CD14-positive monocyte (primary cell): ENCODE measurements around the gene GCK. TPM values are rescaled to one million over a fixed set of nuclear protein-coding genes. Genes with fewer than 3 reads are reported as not detected.

Experiments used
- DNase-seq, 3 donors: peaks; one replicate each; pipeline ENCODE4 v3.0.0-alpha.2; 2011 to 2022
- H2AFZ ChIP-seq: 2 replicates; pipeline ENCODE4 v1.6.0; 2012; ENCODE audit warnings: mild to moderate bottlenecking, low read depth, low read length, inconsistent platforms; ENCODE audit not compliant: insufficient read depth, poor library complexity, severe bottlenecking
- H3K27ac ChIP-seq, 2 donors: 1 replicate in 1 of 2; 2 replicates in 1 of 2; pipeline ENCODE4 v1.5.1; 2012 to 2013; ENCODE audit warnings: low read length in 2 of 2, control low read depth in 1 of 2, inconsistent platforms in 1 of 2, low read depth in 1 of 2, mild to moderate bottlenecking in 1 of 2
- H3K27me3 ChIP-seq, 2 donors: one replicate each; pipeline versions ENCODE4 v1.6.0 to v1.6.1; 2011 to 2013; ENCODE audit warnings: low read length in 2 of 2; ENCODE audit not compliant: control insufficient read depth in 2 of 2, insufficient read depth in 2 of 2
- H3K36me3 ChIP-seq, 2 donors: replicated peaks in 1 of 2; 1 replicate in 1 of 2; 2 replicates in 1 of 2; pipeline versions ENCODE4 v1.5.1 to v1.6.1; 2012 to 2013; ENCODE audit warnings: low read length in 2 of 2, control low read depth in 1 of 2, inconsistent platforms in 1 of 2, mild to moderate bottlenecking in 1 of 2; ENCODE audit not compliant: insufficient read depth in 2 of 2, control insufficient read depth in 1 of 2
- H3K4me1 ChIP-seq, 2 donors: 1 replicate in 1 of 2; 2 replicates in 1 of 2; pipeline versions ENCODE4 v1.5.1 to v1.6.1; 2012 to 2013; ENCODE audit warnings: low read length in 2 of 2, control low read depth in 1 of 2, inconsistent platforms in 1 of 2, mild to moderate bottlenecking in 1 of 2, moderate library complexity in 1 of 2; ENCODE audit not compliant: insufficient read depth in 2 of 2, control insufficient read depth in 1 of 2
- H3K4me2 ChIP-seq: replicated peaks from 2 replicates; pipeline ENCODE3; 2012; ENCODE audit warnings: low read length, moderate library complexity, mild to moderate bottlenecking; ENCODE audit not compliant: poor library complexity, severe bottlenecking; ENCODE audit errors: extremely low read depth
- H3K4me3 ChIP-seq, 3 experiments: fragments of 200-600 bp in 1 of 3; sonication (generic) in 1 of 3; replicated peaks in 1 of 3; 1 replicate in 2 of 3; 2 replicates in 1 of 3; pipeline ENCODE4 v1.5.1; 2011 to 2013; ENCODE audit warnings: low read length in 3 of 3, mild to moderate bottlenecking in 3 of 3, control low read depth in 2 of 3, low read depth in 2 of 3, inconsistent platforms in 1 of 3, moderate library complexity in 1 of 3
- H3K79me2 ChIP-seq: 2 replicates; pipeline ENCODE4 v1.6.0; 2012; ENCODE audit warnings: mild to moderate bottlenecking, control low read depth, inconsistent platforms, low read length, moderate library complexity; ENCODE audit not compliant: insufficient read depth
- H3K9ac ChIP-seq: 2 replicates; pipeline ENCODE4 v1.6.0; 2017; ENCODE audit warnings: low read length, mild to moderate bottlenecking; ENCODE audit not compliant: insufficient read depth, poor library complexity, severe bottlenecking
- H3K9me3 ChIP-seq, 2 donors: replicated peaks in 1 of 2; 1 replicate in 1 of 2; 2 replicates in 1 of 2; pipeline versions ENCODE4 v1.5.1 to v1.6.1; 2012 to 2013; ENCODE audit warnings: low read length in 2 of 2, control low read depth in 1 of 2; ENCODE audit not compliant: control insufficient read depth in 1 of 2, insufficient read depth in 1 of 2
- H4K20me1 ChIP-seq: 2 replicates; pipeline ENCODE4 v1.6.0; 2012; ENCODE audit warnings: mild to moderate bottlenecking, low read length, control low read depth, moderate library complexity; ENCODE audit not compliant: insufficient read depth
- H3K27ac Mint-ChIP-seq, 7 donors: one replicate each; pipeline ENCODE4 v1.8.0; 2020; ENCODE audit warnings: mild to moderate bottlenecking in 7 of 7, mixed read lengths in 7 of 7, moderate library complexity in 6 of 7, inconsistent platforms in 2 of 7
- H3K27me3 Mint-ChIP-seq, 3 donors: one replicate each; pipeline ENCODE4 v1.8.0; 2021 to 2022; ENCODE audit warnings: low read depth in 3 of 3, mild to moderate bottlenecking in 3 of 3, mixed read lengths in 3 of 3, moderate library complexity in 3 of 3, inconsistent platforms in 1 of 3
- H3K36me3 Mint-ChIP-seq, 2 donors: one replicate each; pipeline ENCODE4 v1.8.0; 2020; ENCODE audit warnings: mixed read lengths in 2 of 2, inconsistent platforms in 1 of 2, mild to moderate bottlenecking in 1 of 2
- H3K4me1 Mint-ChIP-seq: one replicate; pipeline ENCODE4 v1.8.0; 2020; ENCODE audit warnings: mild to moderate bottlenecking, mixed read lengths
- H3K4me3 Mint-ChIP-seq, 2 donors: one replicate each; pipeline ENCODE4 v1.8.0; 2020; ENCODE audit warnings: mild to moderate bottlenecking in 2 of 2, mixed read lengths in 2 of 2, moderate library complexity in 1 of 2
- H3K9me3 Mint-ChIP-seq, 7 donors: one replicate each; pipeline ENCODE4 v1.8.0; 2020 to 2022; ENCODE audit warnings: mixed read lengths in 7 of 7, mild to moderate bottlenecking in 6 of 7, moderate library complexity in 6 of 7, inconsistent platforms in 2 of 7
- WGBS: methylation state at CpG from one replicate; pipeline ENCODE4 v1.1.5; 2013; ENCODE audit warnings: missing lambda C conversion rate; ENCODE audit not compliant: insufficient coverage; 5-methylcytosine and 5-hydroxymethylcytosine counted together
- intact Hi-C, 2 donors: fragments of 100-400 bp; cut with micrococcal nuclease; formaldehyde crosslinking; loops; one replicate each; pipeline versions ENCODE4 v1.15.0 to v1.15.1; 2023
- polyA plus RNA-seq, 3 donors: library from polyadenylated mRNA; depleted of rRNA in 1 of 3; unstranded in 2 of 3; stranded (reverse) in 1 of 3; fragments of 300-500 nt in 2 of 3; fragments of >200 nt in 1 of 3; fragmentation: Illumina TruSeq in 2 of 3; gene quantifications; 1 replicate in 2 of 3; 2 replicates in 1 of 3; pipeline ENCODE4 v1.2.3, GENCODE V29; 2012 to 2021
- TF ChIP-seq, protein P1 (sequence below): fragments of 200-600 bp; IDR thresholded peaks from one replicate; pipeline ENCODE4 v1.8.0; 2022; ENCODE audit warnings: antibody characterized with exemption, mild to moderate bottlenecking

GCK gene
- polyA plus RNA-seq, 3 donors, result not detected

DNA sequence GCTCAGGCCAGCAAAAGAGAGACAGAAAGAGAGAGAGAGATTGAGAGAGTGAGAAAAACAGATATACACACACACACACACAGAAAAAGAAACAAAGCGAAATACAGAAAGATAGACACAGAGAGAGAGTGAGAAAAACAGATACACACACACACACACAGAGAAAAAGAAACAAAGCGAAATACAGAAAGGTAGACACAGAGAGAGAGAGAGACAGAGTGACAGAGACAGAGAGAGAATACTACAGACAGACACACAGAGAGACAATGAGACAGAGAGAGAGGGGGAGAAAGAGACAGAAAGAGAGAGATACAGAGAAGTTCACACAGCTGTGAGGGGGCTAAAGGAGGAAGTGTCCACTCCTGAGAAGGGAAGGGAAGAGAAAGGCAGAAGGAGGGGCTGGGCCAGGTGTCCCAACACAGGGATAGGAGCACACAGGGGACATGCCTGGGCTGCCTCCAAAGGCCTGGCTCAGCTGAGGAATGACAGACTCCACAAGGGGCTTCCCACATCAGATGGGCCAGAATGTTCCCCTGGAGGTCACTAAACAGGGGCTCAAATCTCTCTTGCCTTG is 4.3 kb downstream of the GCK start:
- H3K27ac Mint-ChIP-seq, result no peak overlapping the region
- H3K9me3 Mint-ChIP-seq, result peaks cover 5 to 17% (median 13%) of the 10 kb centered on the region in 7 donors
- no CpG with 5 or more reads among the region's 2 CpGs for WGBS
- TF ChIP-seq, protein P1, sequence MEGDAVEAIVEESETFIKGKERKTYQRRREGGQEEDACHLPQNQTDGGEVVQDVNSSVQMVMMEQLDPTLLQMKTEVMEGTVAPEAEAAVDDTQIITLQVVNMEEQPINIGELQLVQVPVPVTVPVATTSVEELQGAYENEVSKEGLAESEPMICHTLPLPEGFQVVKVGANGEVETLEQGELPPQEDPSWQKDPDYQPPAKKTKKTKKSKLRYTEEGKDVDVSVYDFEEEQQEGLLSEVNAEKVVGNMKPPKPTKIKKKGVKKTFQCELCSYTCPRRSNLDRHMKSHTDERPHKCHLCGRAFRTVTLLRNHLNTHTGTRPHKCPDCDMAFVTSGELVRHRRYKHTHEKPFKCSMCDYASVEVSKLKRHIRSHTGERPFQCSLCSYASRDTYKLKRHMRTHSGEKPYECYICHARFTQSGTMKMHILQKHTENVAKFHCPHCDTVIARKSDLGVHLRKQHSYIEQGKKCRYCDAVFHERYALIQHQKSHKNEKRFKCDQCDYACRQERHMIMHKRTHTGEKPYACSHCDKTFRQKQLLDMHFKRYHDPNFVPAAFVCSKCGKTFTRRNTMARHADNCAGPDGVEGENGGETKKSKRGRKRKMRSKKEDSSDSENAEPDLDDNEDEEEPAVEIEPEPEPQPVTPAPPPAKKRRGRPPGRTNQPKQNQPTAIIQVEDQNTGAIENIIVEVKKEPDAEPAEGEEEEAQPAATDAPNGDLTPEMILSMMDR, result no peak
- intact Hi-C loops, result no loop called here
- Histone ChIP-seq H3K27me3 (no peaks in the 10 kb centered on the region), H3K4me1 (no peaks in the 10 kb centered on the region), H3K36me3 (no peaks in the 10 kb centered on the region), H3K79me2 (no peaks in the 10 kb centered on the region), H2AFZ (no peak overlapping the region), H4K20me1 (no peaks in the 10 kb centered on the region), H3K27ac (no peak overlapping the region), H3K9ac (no peak overlapping the region), H3K4me3 (no peak overlapping the region), H3K9me3 (peaks cover 11 to 13% of the 10 kb centered on the region in 2 donors), H3K4me2 (no peak overlapping the region)
- no peak overlapping the region for H3K4me3 Mint-ChIP-seq
- DNase-seq, result no peak
- no peaks in the 10 kb centered on the region for H3K36me3 Mint-ChIP-seq
- peaks cover 5 to 8% (median 6%) of the 10 kb centered on the region in 3 donors for H3K27me3 Mint-ChIP-seq
- H3K4me1 Mint-ChIP-seq, result no peaks in the 10 kb centered on the region

DNA sequence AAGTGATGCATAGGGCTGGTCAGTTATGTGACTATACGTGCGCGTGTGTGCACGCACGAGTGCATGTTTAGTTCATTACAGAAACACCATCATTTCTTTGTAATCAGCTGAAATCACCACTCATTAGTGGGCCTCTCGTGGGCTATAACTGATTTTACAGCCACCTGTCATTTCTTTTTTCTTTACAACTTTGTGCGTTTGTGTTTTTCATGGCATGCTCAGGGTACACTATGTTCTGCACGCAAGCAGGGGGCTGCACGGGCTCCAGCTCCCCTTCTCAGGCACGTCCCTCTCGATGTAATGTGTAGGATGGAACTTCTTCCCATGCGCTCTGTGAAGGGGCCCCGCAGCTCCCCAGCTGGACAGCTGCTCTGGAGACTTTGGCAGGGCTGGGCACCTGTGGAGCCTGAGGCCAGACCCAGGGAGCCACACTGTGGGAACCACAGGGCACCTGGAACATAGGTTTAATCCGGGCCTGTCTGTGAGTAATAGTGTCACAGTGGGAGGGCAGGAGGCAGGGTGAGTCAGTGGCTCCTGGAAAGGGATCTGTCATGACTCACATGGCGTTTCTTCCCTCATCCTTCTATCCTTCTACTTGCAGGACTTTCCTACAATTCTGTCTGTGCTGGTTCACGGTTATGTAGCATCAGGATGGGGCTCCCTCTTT is 4.9 kb downstream of the GCK start:
- peaks cover 11 to 13% of the 10 kb centered on the region in 2 donors for H3K9me3 ChIP-seq
- no peaks in the 10 kb centered on the region for H4K20me1 ChIP-seq
- H3K4me1 Mint-ChIP-seq, result no peaks in the 10 kb centered on the region
- H3K9me3 Mint-ChIP-seq, result peaks cover 5 to 17% (median 13%) of the 10 kb centered on the region in 7 donors
- no peaks in the 10 kb centered on the region for H3K27me3 ChIP-seq
- no peak overlapping the region for H3K27ac ChIP-seq
- peaks cover 5 to 8% (median 6%) of the 10 kb centered on the region in 3 donors for H3K27me3 Mint-ChIP-seq
- no peaks in the 10 kb centered on the region for H3K4me1 ChIP-seq
- TF ChIP-seq, protein P1, result no peak
- no peak overlapping the region for H3K9ac ChIP-seq
- H3K27ac Mint-ChIP-seq, result peak overlapping the region in 1 of 7 donors; percentile 60
- H3K4me3 Mint-ChIP-seq, result no peak overlapping the region
- DNase-seq, result no peak
- H3K4me2 ChIP-seq, result no peak overlapping the region
- H3K36me3 Mint-ChIP-seq, result no peaks in the 10 kb centered on the region
- intact Hi-C loops, result no loop called here
- no peak overlapping the region for H2AFZ ChIP-seq
- H3K4me3 ChIP-seq, result no peak overlapping the region
- 83% methylated on average over 8 of the region's 16 CpGs for WGBS
- H3K79me2 ChIP-seq, result no peaks in the 10 kb centered on the region
- no peaks in the 10 kb centered on the region for H3K36me3 ChIP-seq
